ENCODE results near the gene TBXAS1. TPM values are rescaled to one million over a fixed set of nuclear protein-coding genes. Genes with fewer than 3 reads are reported as not detected.

Gene TBXAS1
- total RNA-seq, 1 experiment from 2014 or later: 2.2 TPM

DNA sequence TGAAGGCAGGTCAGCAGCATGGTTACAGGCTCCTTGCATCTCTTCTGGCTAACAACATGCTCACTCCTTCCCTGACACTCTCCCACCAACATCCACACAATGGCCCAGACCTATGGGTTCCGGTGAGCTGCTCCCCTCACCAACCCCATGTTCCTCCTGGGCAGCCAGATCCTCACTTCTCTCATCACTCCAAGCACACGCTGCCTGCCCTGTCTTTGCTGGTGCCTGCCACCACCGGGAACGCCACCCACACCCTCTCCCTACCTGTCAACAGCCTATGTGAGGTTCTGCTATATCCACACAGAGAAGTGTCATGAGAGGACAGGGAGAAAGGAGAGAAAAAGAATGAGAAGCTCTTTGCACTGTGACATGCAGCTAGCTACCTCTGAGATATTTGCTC lies 219.1 kb downstream of the TBXAS1 start:
- ChIA-PET CTCF (no interaction called here), POLR2A (ENCODE audit: unreplicated experiment) (no interaction called here)
- Histone ChIP-seq H3K9me3 (ENCODE audit: insufficient read depth, low read depth) (no peaks in the 10 kb centered on the region), H3K79me2 (ENCODE audit: low read depth) (no peaks in the 10 kb centered on the region), H3K36me3 (ENCODE audit: low read depth) (no peaks in the 10 kb centered on the region), H4K20me1 (ENCODE audit: insufficient read depth) (no peaks in the 10 kb centered on the region), H2AFZ (no peak overlapping the region), H3K27me3 (ENCODE audit: insufficient read depth, low read depth) (no peaks in the 10 kb centered on the region), H3K4me2 (no peak overlapping the region), H3K4me3 (no peak overlapping the region), H3K4me1 (replicated peaks; ENCODE audit: insufficient read depth) (peaks cover 12% of the 10 kb centered on the region), H3F3A (ENCODE audit: insufficient read depth, low read depth) (0 out of 2 replicates have a peak, but pooled peaks cover 10% of the 10 kb centered on the region), H3K9me2 (ENCODE audit: insufficient read depth) (no peaks in the 10 kb centered on the region), H3K27ac (no peak overlapping the region)
- intact Hi-C loops (cut with micrococcal nuclease; ENCODE audit: unreplicated experiment): no loop called here
- TF ChIP-seq EZH2 (IDR thresholded peaks at IDR 0.05; ENCODE audit: low read depth): no peak
- TF ChIP-seq CTCF (conservative IDR thresholded peaks at IDR 0.05): no peak
- DNase-seq: no peak
- BruUV-seq (replicated peaks): no TSS peak

- H3K27ac ChIP-seq: no peak overlapping the region
- no peaks in the 10 kb centered on the region for H3K9me2 ChIP-seq (ENCODE audit: insufficient read depth)
- TF ChIP-seq CTCF (conservative IDR thresholded peaks at IDR 0.05) (no peak), EZH2 (IDR thresholded peaks at IDR 0.05; ENCODE audit: low read depth) (no peak)
- 0 out of 2 replicates have a peak, but pooled peaks cover 10% of the 10 kb centered on the region for H3F3A ChIP-seq (ENCODE audit: insufficient read depth, low read depth)
- H3K36me3 ChIP-seq (ENCODE audit: low read depth): no peaks in the 10 kb centered on the region
- H3K4me2 ChIP-seq: peak overlapping the region; percentile 37
- BruUV-seq (replicated peaks): no TSS peak
- no peaks in the 10 kb centered on the region for H3K27me3 ChIP-seq (ENCODE audit: insufficient read depth, low read depth)
- no peak overlapping the region for H2AFZ ChIP-seq
- H3K9me3 ChIP-seq (ENCODE audit: insufficient read depth, low read depth): no peaks in the 10 kb centered on the region
- ChIA-PET POLR2A (ENCODE audit: unreplicated experiment) (interaction anchor here (0.6 kb wide), 1 partner anchor 43 kb away, joined by 12 read pairs; no protein-coding TSS in a partner anchor), CTCF (no interaction called here)
- no peak overlapping the region for H3K4me3 ChIP-seq
- intact Hi-C loops (cut with micrococcal nuclease; ENCODE audit: unreplicated experiment): no loop called here
- no peaks in the 10 kb centered on the region for H4K20me1 ChIP-seq (ENCODE audit: insufficient read depth)
- no peaks in the 10 kb centered on the region for H3K79me2 ChIP-seq (ENCODE audit: low read depth)
- H3K4me1 ChIP-seq (replicated peaks; ENCODE audit: insufficient read depth): peaks cover 12% of the 10 kb centered on the region
- DNase-seq: no peak
Observed at GRCh38 chr7:140048989-140049338, 219.9 kb downstream of the TBXAS1 start.

- Histone ChIP-seq H4K20me1 (ENCODE audit: insufficient read depth) (no peaks in the 10 kb centered on the region), H3K36me3 (ENCODE audit: low read depth) (no peaks in the 10 kb centered on the region), H3K4me3 (no peak overlapping the region), H3K4me2 (peak overlapping the region; percentile 37), H2AFZ (no peak overlapping the region), H3K27me3 (ENCODE audit: insufficient read depth, low read depth) (no peaks in the 10 kb centered on the region), H3K9me2 (ENCODE audit: insufficient read depth) (no peaks in the 10 kb centered on the region), H3K79me2 (ENCODE audit: low read depth) (no peaks in the 10 kb centered on the region), H3K9me3 (ENCODE audit: insufficient read depth, low read depth) (no peaks in the 10 kb centered on the region), H3F3A (ENCODE audit: insufficient read depth, low read depth) (0 out of 2 replicates have a peak, but pooled peaks cover 10% of the 10 kb centered on the region), H3K4me1 (replicated peaks; ENCODE audit: insufficient read depth) (peaks cover 12% of the 10 kb centered on the region), H3K27ac (no peak overlapping the region)
- peak in 1 of 2 experiments; percentile 72 for DNase-seq
- TF ChIP-seq CTCF (conservative IDR thresholded peaks at IDR 0.05): no peak
- no peak for TF ChIP-seq EZH2 (IDR thresholded peaks at IDR 0.05; ENCODE audit: low read depth)
- ChIA-PET POLR2A (ENCODE audit: unreplicated experiment) (interaction anchor here (0.6 kb wide), 1 partner anchor 43 kb away, joined by 12 read pairs; no protein-coding TSS in a partner anchor), CTCF (no interaction called here)
- intact Hi-C loops (cut with micrococcal nuclease; ENCODE audit: unreplicated experiment): no loop called here
- BruUV-seq (replicated peaks): no TSS peak
Observed at GRCh38 chr7:140049339-140050024, 220.4 kb downstream of the TBXAS1 start.
